ENCODE results near the gene SRC. TPM values are rescaled to one million over a fixed set of nuclear protein-coding genes. Genes with fewer than 3 reads are reported as not detected.

SRC gene
- total and polyA plus RNA-seq, 2 donors (not counting 3 experiments of a cell fraction or from before 2014, with no cell fraction given) = 22.6 to 29.4 TPM

GRCh38 chr20:37353285-37353849, 7.4 kb downstream of the SRC start:
- ChIA-PET POLR2A (no interaction called here), CTCF (no interaction called here)
- H3K4me2 ChIP-seq (ENCODE audit: insufficient read depth, low read length) = no peak overlapping the region
- peaks cover 3 to 6% of the 10 kb centered on the region in 2 experiments for H3K36me3 ChIP-seq (ENCODE audit: control insufficient read depth in 2 of 2, extremely low read depth in 1 of 2, insufficient read depth in 2 of 2, low read length in 2 of 2)
- DNase-seq (ENCODE audit: low read depth, low spot score) (no peak), FAIRE-seq (no peak)
- H3K4me3 ChIP-seq (replicated peaks in 1 of 3; ENCODE audit: insufficient read depth in 1 of 3, low read depth in 1 of 3, low read length in 3 of 3) = no peak overlapping the region
- no peaks in the 10 kb centered on the region for H3K9me3 ChIP-seq (replicated peaks; ENCODE audit: control insufficient read depth, insufficient read depth, low read length)
- dilution Hi-C loops (cut with MboI; ENCODE audit: extremely low pct_ligation_motif_present, low sequenced_read_pairs) (no loop called here), intact Hi-C loops (cut with micrococcal nuclease) (no loop called here)
- no peaks in the 10 kb centered on the region for H3K4me1 ChIP-seq (ENCODE audit: control insufficient read depth, extremely low read depth, insufficient read depth, low read length)
- H3K27ac ChIP-seq (ENCODE audit: insufficient read depth, low read depth, low read length) = no peak overlapping the region
- H3K9ac ChIP-seq (replicated peaks; ENCODE audit: extremely low read depth, insufficient read depth, low read length) = no peak overlapping the region
- peaks cover 1% of the 10 kb centered on the region for H4K20me1 ChIP-seq (replicated peaks; ENCODE audit: control insufficient read depth, extremely low read depth, insufficient read depth, low read length)
- H2AFZ ChIP-seq (ENCODE audit: low read depth, low read length) = no peak overlapping the region
- peaks cover 99% of the 10 kb centered on the region for H3K79me2 ChIP-seq (ENCODE audit: control insufficient read depth, insufficient read depth, low read length)
- H3K27me3 ChIP-seq (ENCODE audit: control insufficient read depth in 2 of 2, insufficient read depth in 2 of 2, low read length in 2 of 2) = no peaks in the 10 kb centered on the region
- TF ChIP-seq FOS (IDR thresholded peaks at IDR 0.05; ENCODE audit: borderline replicate concordance, insufficient read depth, low read length) (no peak), POLR2A (IDR thresholded peaks at IDR 0.05; ENCODE audit: low read depth, low read length) (no peak), MAX (IDR thresholded peaks at IDR 0.05; ENCODE audit: insufficient read depth, insufficient read length) (no peak), JUN (IDR thresholded peaks at IDR 0.05; ENCODE audit: borderline replicate concordance, insufficient read depth, insufficient read length, low read depth) (no peak), CTCF (IDR thresholded peaks at IDR 0.05; ENCODE audit: extremely low read depth in 1 of 2, insufficient read depth in 1 of 2, low read depth in 1 of 2, low read length in 2 of 2) (no peak), EZH2 (IDR thresholded peaks at IDR 0.05; ENCODE audit: borderline replicate concordance, low read depth, low read length, severe bottlenecking) (no peak), MYC (IDR thresholded peaks at IDR 0.05; ENCODE audit: low read depth, low read length) (no peak), GATA2 (IDR thresholded peaks at IDR 0.05; ENCODE audit: insufficient read depth, insufficient read length, low read depth, low read length) (no peak), POLR2AphosphoS5 (IDR thresholded peaks at IDR 0.05; ENCODE audit: insufficient read depth, low read depth, low read length) (no peak)
- H3K9me1 ChIP-seq (replicated peaks; ENCODE audit: control insufficient read depth, extremely low read depth, insufficient read depth, low read length) = no peaks in the 10 kb centered on the region
- no TSS peak for BruUV-seq (replicated peaks)

Measured in endothelial cell of umbilical vein (primary cell).